ENCODE measurements around the gene TCF19.
"Not testable (repeated sequence)": the region's sequence is repeated elsewhere in the genome, so short reads cannot be mapped to it uniquely, and the experiment has no call there.

Gene TCF19

GRCh38 chr6:31183287-31183686 lies 24.9 kb downstream of the TCF19 start:
- DNase-seq (ENCODE audit: low spot score), result not testable (repeated sequence)

GRCh38 chr6:31183859-31184258 lies 25.5 kb downstream of the TCF19 start:
- DNase-seq (ENCODE audit: low spot score), result not testable (repeated sequence)

GRCh38 chr6:31185695-31186051 lies 27.3 kb downstream of the TCF19 start:
- not testable (repeated sequence) for DNase-seq (ENCODE audit: low spot score)

GRCh38 chr6:31186052-31186734 lies 27.8 kb downstream of the TCF19 start:
- DNase-seq (ENCODE audit: low spot score), result no peak

- DNase-seq (ENCODE audit: low spot score), result no peak
Measured at GRCh38 chr6:31187780-31188194, 29.4 kb downstream of the TCF19 start.

- DNase-seq (ENCODE audit: low spot score), result not testable (repeated sequence)
Measured at GRCh38 chr6:31189223-31189622, 30.8 kb downstream of the TCF19 start.

- DNase-seq (ENCODE audit: low spot score), result no peak
Measured at GRCh38 chr6:31190488-31190887, 32.1 kb downstream of the TCF19 start.

- DNase-seq (ENCODE audit: low spot score), result peak; percentile 83
Measured at GRCh38 chr6:31192431-31193105, 34.2 kb downstream of the TCF19 start.

GRCh38 chr6:31193206-31193605 lies 34.8 kb downstream of the TCF19 start:
- no peak for DNase-seq (ENCODE audit: low spot score)

GRCh38 chr6:31194061-31194834 lies 35.9 kb downstream of the TCF19 start:
- DNase-seq (ENCODE audit: low spot score), result no peak

GRCh38 chr6:31195308-31195979 lies 37.1 kb downstream of the TCF19 start:
- not testable (repeated sequence) for DNase-seq (ENCODE audit: low spot score)

- not testable (repeated sequence) for DNase-seq (ENCODE audit: low spot score)
Measured at GRCh38 chr6:31196251-31197022, 38.0 kb downstream of the TCF19 start.

- peak; percentile 80 for DNase-seq (ENCODE audit: low spot score)
Measured at GRCh38 chr6:31197559-31198305, 39.3 kb downstream of the TCF19 start.

GRCh38 chr6:31199105-31199452 lies 40.7 kb downstream of the TCF19 start:
- DNase-seq (ENCODE audit: low spot score), result not testable (repeated sequence)

- DNase-seq (ENCODE audit: low spot score), result no peak
Measured at GRCh38 chr6:31202259-31203166, 44.1 kb downstream of the TCF19 start.

- no peak for DNase-seq (ENCODE audit: low spot score)
Measured at GRCh38 chr6:31203345-31203979, 45.1 kb downstream of the TCF19 start.

- DNase-seq (ENCODE audit: low spot score), result no peak
Measured at GRCh38 chr6:31204751-31205145, 46.4 kb downstream of the TCF19 start.

- no peak for DNase-seq (ENCODE audit: low spot score)
Measured at GRCh38 chr6:31205638-31206037, 47.2 kb downstream of the TCF19 start.

- no peak for DNase-seq (ENCODE audit: low spot score)
Measured at GRCh38 chr6:31208506-31208905, 50.1 kb downstream of the TCF19 start.
